Central memory CD8-positive, alpha-beta T cell (primary cell): ENCODE data around the gene AFTPH.

ENCODE experiments used
- ATAC-seq: fragments of 150-1000 bp; cut with Tn5 transposase; replicated peaks from 2 replicates; pipeline ENCODE4 v1.10.0; 2022; ENCODE audit warnings: mild to moderate bottlenecking, moderate FRiP score, moderate number of reproducible peaks; ENCODE audit not compliant: poor library complexity, severe bottlenecking; ENCODE audit errors: extremely low read depth
- DNase-seq, 2 donors: peaks; one replicate each; pipeline ENCODE4 v3.0.0; 2021; ENCODE audit warnings: low spot score in 2 of 2
- H3K27ac Mint-ChIP-seq: one replicate; pipeline ENCODE4 v1.8.0; 2022; ENCODE audit warnings: low read depth, mild to moderate bottlenecking, moderate library complexity, mixed read lengths
- H3K27me3 Mint-ChIP-seq: one replicate; pipeline ENCODE4 v1.8.0; 2022; ENCODE audit warnings: mixed read lengths
- H3K36me3 Mint-ChIP-seq: one replicate; pipeline ENCODE4 v1.8.0; 2022; ENCODE audit warnings: mild to moderate bottlenecking, moderate library complexity, mixed read lengths; ENCODE audit not compliant: insufficient read depth
- H3K4me1 Mint-ChIP-seq: one replicate; pipeline ENCODE4 v1.8.0; 2022; ENCODE audit warnings: mixed read lengths
- H3K4me3 Mint-ChIP-seq: one replicate; pipeline ENCODE4 v1.8.0; 2022; ENCODE audit warnings: mild to moderate bottlenecking, moderate library complexity, mixed read lengths
- H3K9me3 Mint-ChIP-seq: one replicate; pipeline ENCODE4 v1.8.0; 2022; ENCODE audit warnings: mixed read lengths

Gene AFTPH

GRCh38 chr2:64620661-64621060 is 96.5 kb downstream of the AFTPH start:
- DNase-seq: no peak

GRCh38 chr2:64622443-64623241 is 98.5 kb downstream of the AFTPH start:
- no peak for DNase-seq
- Mint-ChIP-seq H3K4me3 (no peak overlapping the region), H3K27ac (no peak overlapping the region), H3K36me3 (peaks cover 3% of the 10 kb centered on the region), H3K9me3 (no peaks in the 10 kb centered on the region), H3K4me1 (no peaks in the 10 kb centered on the region), H3K27me3 (no peaks in the 10 kb centered on the region)
- ATAC-seq: no peak

More at GRCh38 chr2:64620661-64621060, 96.5 kb downstream of the AFTPH start:
- Mint-ChIP-seq H3K36me3 (peaks cover 3% of the 10 kb centered on the region), H3K9me3 (no peaks in the 10 kb centered on the region), H3K4me3 (no peak overlapping the region), H3K27me3 (no peaks in the 10 kb centered on the region), H3K27ac (no peak overlapping the region), H3K4me1 (no peaks in the 10 kb centered on the region)
- no peak for ATAC-seq

DNA sequence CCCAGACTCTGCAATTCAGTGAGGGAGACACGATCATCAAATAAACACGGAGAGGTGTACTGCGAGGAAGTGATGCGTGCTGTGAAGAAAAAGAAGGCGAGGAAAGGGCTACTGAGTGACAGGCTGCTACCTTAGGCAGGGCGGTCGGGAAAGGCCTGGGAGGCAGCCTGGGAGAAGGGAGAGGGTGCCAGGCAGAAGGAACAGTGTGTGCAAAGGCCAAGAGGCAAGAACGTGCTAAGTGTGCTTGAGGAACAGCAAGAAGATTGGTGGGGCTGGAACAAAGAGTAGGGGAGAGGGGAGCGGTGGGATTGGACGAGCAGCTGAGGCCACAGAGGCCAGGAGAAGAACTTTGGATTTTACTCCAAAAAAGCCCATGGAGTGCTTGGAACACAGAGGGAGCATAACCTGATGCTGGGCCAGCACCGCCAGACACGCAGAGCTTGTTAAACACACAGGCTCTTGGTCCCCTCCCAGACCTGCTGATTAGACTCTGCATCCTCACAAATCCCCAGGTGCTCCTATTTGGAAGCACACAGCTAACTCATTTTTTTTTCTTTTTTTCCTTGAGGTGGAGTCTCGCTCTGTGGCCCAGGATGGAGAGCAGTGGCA is 99.2 kb downstream of the AFTPH start:
- no peaks in the 10 kb centered on the region for H3K27me3 Mint-ChIP-seq
- peaks cover 3% of the 10 kb centered on the region for H3K36me3 Mint-ChIP-seq
- no peaks in the 10 kb centered on the region for H3K9me3 Mint-ChIP-seq
- no peak for DNase-seq
- no peak overlapping the region for H3K4me3 Mint-ChIP-seq
- ATAC-seq: no peak
- H3K4me1 Mint-ChIP-seq: no peaks in the 10 kb centered on the region
- H3K27ac Mint-ChIP-seq: no peak overlapping the region

- Mint-ChIP-seq H3K9me3 (no peaks in the 10 kb centered on the region), H3K4me3 (no peak overlapping the region), H3K27ac (no peak overlapping the region), H3K4me1 (no peaks in the 10 kb centered on the region), H3K36me3 (peaks cover 3% of the 10 kb centered on the region), H3K27me3 (no peaks in the 10 kb centered on the region)
- ATAC-seq (no peak), DNase-seq (no peak)
These were observed 100.0 kb downstream of the AFTPH start for GRCh38 chr2:64624108-64624610.

- Mint-ChIP-seq H3K27ac (no peak overlapping the region), H3K4me3 (no peak overlapping the region), H3K27me3 (no peaks in the 10 kb centered on the region), H3K9me3 (no peaks in the 10 kb centered on the region), H3K4me1 (no peaks in the 10 kb centered on the region), H3K36me3 (peaks cover 3% of the 10 kb centered on the region)
- ATAC-seq (no peak), DNase-seq (no peak)
These were observed 100.7 kb downstream of the AFTPH start for GRCh38 chr2:64624862-64625261.

DNA sequence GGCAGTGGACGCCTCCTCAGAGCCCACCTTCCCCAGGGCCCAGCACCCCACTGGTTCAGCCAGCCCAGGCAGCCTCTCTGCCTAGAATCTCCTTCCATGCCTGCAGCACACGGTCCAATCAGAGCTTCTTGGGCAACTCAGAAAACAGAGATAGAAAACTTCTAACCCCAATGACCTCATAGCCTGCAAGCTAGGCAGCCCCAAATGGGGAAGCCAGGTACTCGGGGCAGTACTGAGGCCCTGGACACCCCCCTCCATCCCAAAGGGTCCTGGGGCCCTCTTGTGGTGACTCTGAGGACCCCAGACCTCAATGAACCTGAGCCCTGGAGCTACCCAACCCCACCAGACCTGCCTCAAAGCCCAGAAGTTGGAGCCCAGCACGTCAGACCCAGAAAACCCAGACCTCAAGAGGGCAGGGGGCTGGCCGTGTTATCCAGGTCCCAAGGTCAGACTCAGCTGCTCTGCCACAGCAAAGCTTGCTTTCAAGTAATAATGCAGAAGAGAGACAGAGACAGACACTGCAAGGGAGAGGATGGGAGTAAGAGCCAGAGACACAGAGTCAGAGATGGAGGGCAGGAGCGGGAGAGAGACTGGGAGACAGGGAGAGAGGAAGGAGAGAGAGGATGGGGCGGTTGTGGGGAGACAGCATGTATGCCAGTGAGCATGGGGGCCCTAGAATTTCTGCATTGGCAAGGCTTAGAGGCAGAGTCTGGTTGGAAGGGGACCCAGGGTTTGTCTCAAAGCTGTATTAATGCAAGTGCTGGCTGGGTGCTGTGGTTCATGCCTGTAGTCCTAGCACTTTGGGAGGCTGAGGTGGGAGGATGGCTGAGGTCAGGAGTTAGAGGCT is 101.4 kb downstream of the AFTPH start:
- DNase-seq (no peak), ATAC-seq (no peak)
- no peaks in the 10 kb centered on the region for H3K9me3 Mint-ChIP-seq
- H3K4me3 Mint-ChIP-seq: no peak overlapping the region
- H3K27me3 Mint-ChIP-seq: no peaks in the 10 kb centered on the region
- no peak overlapping the region for H3K27ac Mint-ChIP-seq
- no peaks in the 10 kb centered on the region for H3K4me1 Mint-ChIP-seq
- H3K36me3 Mint-ChIP-seq: peaks cover 5% of the 10 kb centered on the region

DNA sequence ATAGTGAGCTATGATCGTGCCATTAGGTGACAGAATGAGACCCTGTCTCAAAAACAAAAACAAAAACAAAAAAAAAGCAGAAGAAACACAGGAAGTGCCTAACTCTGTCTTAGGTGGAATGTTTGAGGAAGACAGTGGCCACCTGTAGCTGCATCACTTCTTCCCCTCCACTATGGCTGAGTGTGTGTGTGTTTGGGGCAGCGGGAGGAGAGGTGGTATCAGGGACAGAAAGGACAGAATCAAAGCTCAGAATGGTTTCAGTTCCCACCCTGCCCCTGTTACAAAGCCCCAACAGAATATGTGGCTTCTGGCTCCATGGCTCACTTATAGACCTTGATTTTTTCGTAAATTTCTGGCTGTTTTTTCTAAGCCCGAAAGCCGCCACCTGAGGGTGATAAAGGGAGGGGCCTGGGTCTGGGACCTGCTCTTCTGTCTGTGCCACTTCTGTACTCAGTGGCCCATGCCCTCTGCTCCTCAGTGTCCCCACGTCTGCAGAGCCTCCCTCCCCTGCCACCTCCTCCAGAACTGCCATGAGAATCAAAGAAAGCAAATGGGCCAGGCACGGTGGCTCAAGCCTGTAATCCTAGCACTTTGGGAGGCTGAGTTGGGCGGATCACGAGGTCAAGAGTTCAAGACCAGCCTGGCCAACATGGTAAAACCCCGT is 102.2 kb downstream of the AFTPH start:
- peaks cover 5% of the 10 kb centered on the region for H3K36me3 Mint-ChIP-seq
- no peak overlapping the region for H3K4me3 Mint-ChIP-seq
- H3K27me3 Mint-ChIP-seq: no peaks in the 10 kb centered on the region
- no peak overlapping the region for H3K27ac Mint-ChIP-seq
- H3K4me1 Mint-ChIP-seq: no peaks in the 10 kb centered on the region
- ATAC-seq (no peak), DNase-seq (no peak)
- no peaks in the 10 kb centered on the region for H3K9me3 Mint-ChIP-seq

DNA sequence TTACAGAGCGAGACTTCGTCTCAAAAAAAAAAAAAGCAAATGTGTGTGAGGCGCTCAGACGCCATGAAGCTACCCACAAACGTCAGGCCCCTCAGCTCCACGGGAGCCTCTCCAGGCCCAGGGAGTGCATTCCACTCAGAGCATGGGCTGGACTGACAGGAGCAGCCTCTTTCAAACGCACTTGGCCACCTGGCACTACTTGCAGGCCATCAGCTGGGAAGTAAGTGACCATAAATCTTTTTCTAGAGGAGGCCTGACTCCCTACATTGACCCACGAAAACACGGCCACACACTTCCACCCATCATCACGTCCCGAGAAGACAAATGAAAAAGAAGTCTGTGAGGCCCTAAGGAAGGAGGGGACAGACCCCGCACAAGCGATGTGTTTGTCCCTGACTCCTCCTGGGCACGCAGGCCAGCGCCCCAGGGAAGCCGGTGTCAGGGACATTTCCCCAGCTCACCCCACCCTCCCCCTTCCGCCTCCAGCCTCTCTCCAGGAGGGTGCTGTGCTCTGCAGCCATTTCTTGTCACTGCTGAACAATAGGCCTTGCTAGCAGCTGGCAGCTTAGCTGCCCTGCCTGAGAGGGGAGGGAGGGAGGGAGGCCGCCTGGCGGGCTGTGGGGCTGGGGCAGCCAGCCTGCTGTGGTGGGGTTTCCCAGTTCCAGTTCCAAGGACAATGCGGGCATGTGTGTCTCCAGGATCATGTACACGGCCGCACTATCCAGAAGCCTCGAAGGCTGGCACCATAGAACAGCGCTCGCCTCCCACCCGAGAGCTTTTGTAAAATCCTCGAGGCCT is 103.0 kb downstream of the AFTPH start:
- H3K4me1 Mint-ChIP-seq: no peaks in the 10 kb centered on the region
- peaks cover 5% of the 10 kb centered on the region for H3K36me3 Mint-ChIP-seq
- no peak overlapping the region for H3K4me3 Mint-ChIP-seq
- DNase-seq: no peak
- H3K27ac Mint-ChIP-seq: no peak overlapping the region
- no peaks in the 10 kb centered on the region for H3K9me3 Mint-ChIP-seq
- no peaks in the 10 kb centered on the region for H3K27me3 Mint-ChIP-seq
- no peak for ATAC-seq

DNA sequence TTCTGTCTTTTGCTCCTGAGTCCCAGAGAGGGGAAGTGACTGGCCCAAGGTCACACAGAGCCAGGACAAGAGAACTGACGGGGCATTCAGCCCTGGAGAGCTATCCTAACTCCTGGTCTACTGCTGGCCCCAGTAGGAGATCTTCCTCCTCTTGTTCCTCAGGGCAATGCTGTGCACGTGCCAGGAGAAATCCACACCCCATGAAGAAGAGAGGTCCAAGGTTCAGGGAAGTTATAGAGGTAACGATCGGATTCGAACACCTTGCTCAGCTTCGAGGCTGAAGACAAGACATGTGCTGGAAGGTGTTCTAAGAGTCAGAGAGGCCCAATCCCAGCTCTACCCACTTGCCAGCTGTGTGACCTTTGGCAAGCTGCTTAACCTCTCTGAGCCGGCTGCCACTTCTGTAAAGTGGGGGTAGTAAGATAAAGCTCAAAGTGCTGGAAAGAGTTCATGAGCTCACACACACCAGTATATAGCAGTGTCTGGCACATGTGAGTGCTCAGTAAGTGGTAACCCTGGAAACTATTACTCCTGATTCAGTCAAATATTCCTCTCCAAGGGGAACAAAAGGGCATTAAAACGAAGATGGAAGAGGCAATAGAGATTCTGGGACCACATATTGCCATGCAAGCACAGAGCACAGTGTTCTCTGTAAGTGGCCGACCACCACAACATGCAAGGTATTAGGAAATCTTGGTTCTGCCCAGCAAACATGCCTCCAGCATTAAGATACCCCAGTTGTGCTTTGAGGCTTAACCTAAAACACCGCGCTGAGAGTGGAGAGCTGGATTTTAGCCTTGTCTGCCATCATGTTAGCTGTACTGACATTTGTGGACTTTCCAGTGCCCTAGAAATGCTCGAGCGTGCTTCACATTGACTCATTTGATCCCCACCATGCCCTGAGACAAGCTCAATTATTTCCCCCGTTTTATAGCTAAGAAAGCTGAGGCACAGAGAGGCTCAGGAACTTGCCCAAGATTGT is 104.0 kb downstream of the AFTPH start:
- DNase-seq (no peak), ATAC-seq (no peak)
- Mint-ChIP-seq H3K27me3 (no peaks in the 10 kb centered on the region), H3K9me3 (no peaks in the 10 kb centered on the region), H3K4me1 (no peaks in the 10 kb centered on the region), H3K4me3 (no peak overlapping the region), H3K36me3 (peaks cover 6% of the 10 kb centered on the region), H3K27ac (no peak overlapping the region)

DNA sequence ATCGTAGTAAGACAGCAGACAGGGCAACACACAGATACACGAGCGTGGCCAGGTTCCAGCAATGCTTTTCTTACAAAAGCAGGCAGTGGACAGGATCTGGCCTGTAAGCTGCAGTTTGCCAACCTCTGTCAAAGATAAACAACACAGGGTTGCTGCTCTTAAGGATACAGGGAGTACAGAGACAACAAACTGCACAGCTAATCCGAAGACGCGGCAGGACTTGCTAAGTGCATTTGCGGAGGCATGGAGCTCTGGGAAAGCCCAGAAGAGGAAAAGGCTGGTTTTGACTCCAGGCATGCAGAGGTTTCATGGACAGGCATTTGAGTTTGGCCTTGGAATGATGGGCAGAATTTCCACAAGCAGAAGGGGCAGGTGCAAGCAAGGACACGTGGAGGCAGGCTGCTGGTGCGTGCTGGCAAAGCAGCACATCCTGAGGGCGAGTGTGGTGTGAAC is 105.2 kb downstream of the AFTPH start:
- no peaks in the 10 kb centered on the region for H3K27me3 Mint-ChIP-seq
- H3K9me3 Mint-ChIP-seq: no peaks in the 10 kb centered on the region
- no peak overlapping the region for H3K27ac Mint-ChIP-seq
- ATAC-seq: no peak
- peaks cover 9% of the 10 kb centered on the region for H3K36me3 Mint-ChIP-seq
- H3K4me3 Mint-ChIP-seq: no peak overlapping the region
- DNase-seq: no peak
- H3K4me1 Mint-ChIP-seq: peaks cover 3% of the 10 kb centered on the region

GRCh38 chr2:64629875-64630274 is 105.7 kb downstream of the AFTPH start:
- Mint-ChIP-seq H3K36me3 (peaks cover 10% of the 10 kb centered on the region), H3K9me3 (no peaks in the 10 kb centered on the region), H3K27me3 (no peaks in the 10 kb centered on the region), H3K27ac (peak overlapping the region; percentile 22), H3K4me3 (no peak overlapping the region), H3K4me1 (peaks cover 3% of the 10 kb centered on the region)
- DNase-seq (no peak), ATAC-seq (no peak)
